Ectodermal cell (in vitro differentiated cells): ENCODE data around the gene MYO1A.

Source experiments
- H3K27ac ChIP-seq: 2 replicates; pipeline ENCODE4 v1.7.0; 2013; ENCODE audit warnings: mild to moderate bottlenecking, low read depth, low read length; ENCODE audit not compliant: insufficient read depth, poor library complexity, severe bottlenecking
- H3K27me3 ChIP-seq: 2 replicates; pipeline ENCODE4 v1.7.0; 2013; ENCODE audit warnings: mild to moderate bottlenecking, low read length; ENCODE audit not compliant: insufficient read depth, control insufficient read depth, poor library complexity, severe bottlenecking
- H3K36me3 ChIP-seq: one replicate; pipeline ENCODE4 v1.7.0; 2013; ENCODE audit warnings: low read length; ENCODE audit not compliant: control insufficient read depth, insufficient read depth
- H3K4me1 ChIP-seq: one replicate; pipeline ENCODE4 v1.7.0; 2013; ENCODE audit warnings: low read length; ENCODE audit not compliant: control insufficient read depth, insufficient read depth
- H3K4me3 ChIP-seq: 2 replicates; pipeline ENCODE4 v1.7.0; 2013; ENCODE audit warnings: low read depth, low read length, control low read depth; ENCODE audit not compliant: insufficient read depth
- H3K9me3 ChIP-seq: 2 replicates; pipeline ENCODE4 v1.7.0; 2013; ENCODE audit warnings: mild to moderate bottlenecking, low read length, moderate library complexity; ENCODE audit not compliant: control insufficient read depth
- WGBS, 2 experiments: methylation state at CpG; one replicate each; pipeline ENCODE4 v1.1.7; 2013; ENCODE audit warnings: missing lambda C conversion rate in 2 of 2; 5-methylcytosine and 5-hydroxymethylcytosine counted together

Gene MYO1A

GRCh38 chr12:57047981-57048380, 1.9 kb downstream of the MYO1A start:
- no peak overlapping the region for H3K27ac ChIP-seq
- no peaks in the 10 kb centered on the region for H3K9me3 ChIP-seq
- no peaks in the 10 kb centered on the region for H3K36me3 ChIP-seq
- no peaks in the 10 kb centered on the region for H3K4me1 ChIP-seq
- H3K4me3 ChIP-seq: no peak overlapping the region
- no peaks in the 10 kb centered on the region for H3K27me3 ChIP-seq
- 81 to 100% methylated on average over 1 of the region's 1 CpG for WGBS, 2 experiments

- no peak overlapping the region for H3K27ac ChIP-seq
- H3K36me3 ChIP-seq: no peaks in the 10 kb centered on the region
- H3K4me1 ChIP-seq: no peaks in the 10 kb centered on the region
- WGBS, 2 experiments: 91 to 94% methylated on average over 10 of the region's 10 CpGs
- no peak overlapping the region for H3K4me3 ChIP-seq
- H3K27me3 ChIP-seq: no peaks in the 10 kb centered on the region
- H3K9me3 ChIP-seq: no peaks in the 10 kb centered on the region
These were observed 2.7 kb downstream of the MYO1A start for GRCh38 chr12:57046947-57047890.

GRCh38 chr12:57046086-57046791, 3.7 kb downstream of the MYO1A start:
- H3K9me3 ChIP-seq: no peaks in the 10 kb centered on the region
- no peaks in the 10 kb centered on the region for H3K36me3 ChIP-seq
- no peak overlapping the region for H3K4me3 ChIP-seq
- H3K27ac ChIP-seq: no peak overlapping the region
- WGBS, 2 experiments: 85 to 93% methylated on average over 6 of the region's 6 CpGs
- no peaks in the 10 kb centered on the region for H3K27me3 ChIP-seq
- H3K4me1 ChIP-seq: no peaks in the 10 kb centered on the region

- no peak overlapping the region for H3K4me3 ChIP-seq
- H3K36me3 ChIP-seq: no peaks in the 10 kb centered on the region
- H3K9me3 ChIP-seq: no peaks in the 10 kb centered on the region
- H3K27me3 ChIP-seq: no peaks in the 10 kb centered on the region
- 88 to 90% methylated on average over 3 of the region's 3 CpGs for WGBS, 2 experiments
- H3K27ac ChIP-seq: no peak overlapping the region
- no peaks in the 10 kb centered on the region for H3K4me1 ChIP-seq
These were observed 5.0 kb downstream of the MYO1A start for GRCh38 chr12:57044889-57045288.

GRCh38 chr12:57044468-57044867, 5.5 kb downstream of the MYO1A start:
- Histone ChIP-seq H3K4me1 (no peaks in the 10 kb centered on the region), H3K27me3 (no peaks in the 10 kb centered on the region), H3K36me3 (no peaks in the 10 kb centered on the region), H3K27ac (no peak overlapping the region), H3K9me3 (no peaks in the 10 kb centered on the region), H3K4me3 (no peak overlapping the region)
- WGBS, 2 experiments: 93 to 96% methylated on average over 5 to 6 of the region's 6 CpGs

- H3K9me3 ChIP-seq: no peaks in the 10 kb centered on the region
- 93 to 99% methylated on average over 2 of the region's 2 CpGs for WGBS, 2 experiments
- H3K36me3 ChIP-seq: no peaks in the 10 kb centered on the region
- no peaks in the 10 kb centered on the region for H3K4me1 ChIP-seq
- H3K27ac ChIP-seq: no peak overlapping the region
- H3K27me3 ChIP-seq: no peaks in the 10 kb centered on the region
- H3K4me3 ChIP-seq: no peak overlapping the region
These were observed 7.2 kb downstream of the MYO1A start for GRCh38 chr12:57042695-57043094.

- no peaks in the 10 kb centered on the region for H3K4me1 ChIP-seq
These were observed 9.2 kb downstream of the MYO1A start for GRCh38 chr12:57040750-57041149.

GRCh38 chr12:57040211-57040610, 9.7 kb downstream of the MYO1A start:
- no peaks in the 10 kb centered on the region for H3K9me3 ChIP-seq
- WGBS, 2 experiments: 91 to 100% methylated on average over 3 to 4 of the region's 4 CpGs

More at GRCh38 chr12:57040750-57041149, 9.2 kb downstream of the MYO1A start:
- Histone ChIP-seq H3K27me3 (no peaks in the 10 kb centered on the region), H3K27ac (no peak overlapping the region), H3K9me3 (no peaks in the 10 kb centered on the region), H3K4me3 (no peak overlapping the region), H3K36me3 (no peaks in the 10 kb centered on the region)
- 80 to 87% methylated on average over 2 of the region's 2 CpGs for WGBS, 2 experiments

GRCh38 chr12:57039016-57039798, 10.7 kb downstream of the MYO1A start:
- H3K27me3 ChIP-seq: no peaks in the 10 kb centered on the region
- WGBS, 2 experiments: 87 to 93% methylated on average over 9 of the region's 9 CpGs
- H3K27ac ChIP-seq: no peak overlapping the region
- no peak overlapping the region for H3K4me3 ChIP-seq
- H3K4me1 ChIP-seq: no peaks in the 10 kb centered on the region
- H3K36me3 ChIP-seq: no peaks in the 10 kb centered on the region
- no peaks in the 10 kb centered on the region for H3K9me3 ChIP-seq

More at GRCh38 chr12:57040211-57040610, 9.7 kb downstream of the MYO1A start:
- Histone ChIP-seq H3K36me3 (no peaks in the 10 kb centered on the region), H3K27ac (no peak overlapping the region), H3K4me1 (no peaks in the 10 kb centered on the region), H3K27me3 (no peaks in the 10 kb centered on the region), H3K4me3 (no peak overlapping the region)

GRCh38 chr12:57037264-57037663, 12.7 kb downstream of the MYO1A start:
- H3K27ac ChIP-seq: no peak overlapping the region
- no peaks in the 10 kb centered on the region for H3K36me3 ChIP-seq
- no peaks in the 10 kb centered on the region for H3K27me3 ChIP-seq

More at GRCh38 chr12:57037264-57037663, 12.7 kb downstream of the MYO1A start:
- WGBS, 2 experiments: 79% methylated on average over 3 of the region's 3 CpGs
- Histone ChIP-seq H3K4me1 (no peaks in the 10 kb centered on the region), H3K4me3 (no peak overlapping the region), H3K9me3 (no peaks in the 10 kb centered on the region)
